Cardiac muscle cell (in vitro differentiated cells and primary cell): Measurements from ENCODE around the gene SMARCA5. TPM values are rescaled to one million over a fixed set of nuclear protein-coding genes. Genes with fewer than 3 reads are reported as not detected.
"Not testable (repeated sequence)": the region's sequence is repeated elsewhere in the genome, so short reads cannot be mapped to it uniquely, and the experiment has no call there.

Experiments used
- DNase-seq, 2 donors: peaks; one replicate each; pipeline versions ENCODE4 v3.0.0 to v3.0.0-alpha.2; 2010 to 2017; ENCODE audit warnings: low read depth in 1 of 2, low spot score in 1 of 2
- H3K27ac ChIP-seq: fragments of 200-600 bp; sonication (generic); 2 replicates; pipeline ENCODE4 v1.5.1; 2016
- H3K27me3 ChIP-seq: fragments of 200-600 bp; sonication (generic); 2 replicates; pipeline ENCODE4 v1.6.0; 2016; ENCODE audit warnings: control low read depth
- H3K36me3 ChIP-seq: fragments of 200-600 bp; sonication (generic); 2 replicates; pipeline ENCODE4 v1.5.1; 2016; ENCODE audit warnings: control low read depth
- H3K4me1 ChIP-seq: fragments of 200-600 bp; sonication (generic); 2 replicates; pipeline ENCODE4 v1.8.1; 2017; ENCODE audit warnings: low read depth, mild to moderate bottlenecking, mixed run types
- H3K4me3 ChIP-seq: fragments of 200-600 bp; sonication (generic); 2 replicates; pipeline ENCODE4 v1.5.1; 2016; ENCODE audit warnings: mild to moderate bottlenecking
- H3K9me3 ChIP-seq: fragments of 200-600 bp; sonication (generic); 2 replicates; pipeline ENCODE4 v1.5.1; 2017; ENCODE audit warnings: low read depth, mild to moderate bottlenecking, control low read depth
- CTCF ChIP-seq: IDR thresholded peaks from 2 replicates; pipeline ENCODE4 v1.5.1; 2012; ENCODE audit warnings: low read depth, mild to moderate bottlenecking, low read length
- polyA plus RNA-seq: library from polyadenylated mRNA; unstranded; fragments of >200 nt; fragmentation: Nextera tagmentation; extraction: Ambion mirVana; gene quantifications from 2 replicates; pipeline ENCODE4 v1.2.1, GENCODE V29; 2016
- total RNA-seq: library from RNA; depleted of rRNA; stranded (reverse); fragments of >200 nt; gene quantifications from 2 replicates; pipeline ENCODE4 v1.2.3, GENCODE V29; 2016

Gene SMARCA5
- total and polyA plus RNA-seq, 2 experiments from 2014 or later = 45.3 to 49.6 TPM

GRCh38 chr4:143517764-143518163 lies 4.3 kb downstream of the SMARCA5 start:
- no peak for DNase-seq
- Histone ChIP-seq H3K27ac (no peak overlapping the region), H3K36me3 (peaks cover 35% of the 10 kb centered on the region), H3K4me1 (peaks cover 15% of the 10 kb centered on the region), H3K4me3 (no peak overlapping the region), H3K27me3 (no peaks in the 10 kb centered on the region), H3K9me3 (no peaks in the 10 kb centered on the region)
- TF ChIP-seq CTCF = no peak

GRCh38 chr4:143524211-143524610 lies 10.7 kb downstream of the SMARCA5 start:
- Histone ChIP-seq H3K9me3 (no peaks in the 10 kb centered on the region), H3K27ac (no peak overlapping the region), H3K4me3 (no peak overlapping the region), H3K36me3 (peaks cover 75% of the 10 kb centered on the region), H3K27me3 (no peaks in the 10 kb centered on the region), H3K4me1 (no peaks in the 10 kb centered on the region)
- no peak for DNase-seq
- no peak for TF ChIP-seq CTCF

- H3K4me3 ChIP-seq, DNase-seq, H3K4me1 ChIP-seq, H3K9me3 ChIP-seq, H3K27me3 ChIP-seq, H3K27ac ChIP-seq: not testable (repeated sequence)
- H3K36me3 ChIP-seq = peaks cover 93% of the 10 kb centered on the region
Observed at GRCh38 chr4:143528046-143528445, 14.5 kb downstream of the SMARCA5 start.

GRCh38 chr4:143531380-143531779 lies 17.9 kb downstream of the SMARCA5 start:
- Histone ChIP-seq H3K4me3 (no peak overlapping the region), H3K27ac (no peak overlapping the region), H3K27me3 (no peaks in the 10 kb centered on the region), H3K36me3 (peaks cover 95% of the 10 kb centered on the region), H3K4me1 (no peaks in the 10 kb centered on the region), H3K9me3 (no peaks in the 10 kb centered on the region)
- peak in 1 of 2 donors; percentile 27 for DNase-seq
- peak; percentile 44 for TF ChIP-seq CTCF

- H3K36me3 ChIP-seq = peaks cover 95% of the 10 kb centered on the region
- no peaks in the 10 kb centered on the region for H3K9me3 ChIP-seq
- no peak for TF ChIP-seq CTCF
- no peak overlapping the region for H3K4me3 ChIP-seq
- DNase-seq = peak in 1 of 2 donors; percentile 24
- no peaks in the 10 kb centered on the region for H3K27me3 ChIP-seq
- H3K4me1 ChIP-seq = no peaks in the 10 kb centered on the region
- no peak overlapping the region for H3K27ac ChIP-seq
Observed at GRCh38 chr4:143531788-143532491, 18.4 kb downstream of the SMARCA5 start.

GRCh38 chr4:143538979-143539669 lies 25.6 kb downstream of the SMARCA5 start:
- H3K9me3 ChIP-seq = no peaks in the 10 kb centered on the region
- no peak overlapping the region for H3K27ac ChIP-seq
- no peak overlapping the region for H3K4me3 ChIP-seq
- DNase-seq = no peak
- no peaks in the 10 kb centered on the region for H3K4me1 ChIP-seq
- H3K36me3 ChIP-seq = peaks cover 79% of the 10 kb centered on the region
- H3K27me3 ChIP-seq = no peaks in the 10 kb centered on the region
- TF ChIP-seq CTCF = no peak
